Neural cell (in vitro differentiated cells): Measurements from ENCODE around the gene CA5A. TPM values are rescaled to one million over a fixed set of nuclear protein-coding genes. Genes with fewer than 3 reads are reported as not detected.

Experiments
- H2AFZ ChIP-seq: fragments of 200-600, 300-800 bp; sonication (generic), shearing (Covaris generic); 2 replicates; pipeline ENCODE4 v1.6.0; 2014; ENCODE audit warnings: low read depth, mild to moderate bottlenecking, antibody characterized with exemption, low read length, moderate library complexity
- H3F3A ChIP-seq: fragments of 200-600 bp; shearing (Covaris generic); 2 replicates; pipeline ENCODE4 v1.6.1; 2016; ENCODE audit warnings: mild to moderate bottlenecking, moderate library complexity, mixed read lengths, antibody characterized with exemption, low read length; ENCODE audit not compliant: insufficient read depth, poor library complexity, severe bottlenecking
- H3K27ac ChIP-seq: fragments of 200-600, 300-800 bp; sonication (generic), shearing (Covaris generic); 2 replicates; pipeline ENCODE4 v1.5.1; 2014; ENCODE audit warnings: mild to moderate bottlenecking, low read length, moderate library complexity
- H3K27me3 ChIP-seq: fragments of 300-800, 200-600 bp; sonication (generic), shearing (Covaris generic); 2 replicates; pipeline ENCODE4 v1.6.0; 2014; ENCODE audit warnings: mild to moderate bottlenecking, low read depth, low read length, moderate library complexity; ENCODE audit not compliant: insufficient read depth
- H3K36me3 ChIP-seq: fragments of 300-800, 200-600 bp; sonication (generic), shearing (Covaris generic); 2 replicates; pipeline ENCODE4 v1.5.1; 2014; ENCODE audit warnings: mild to moderate bottlenecking, antibody characterized with exemption, low read length, moderate library complexity; ENCODE audit not compliant: insufficient read depth
- H3K4me2 ChIP-seq: fragments of 300-800, 200-600 bp; sonication (generic), shearing (Covaris generic); 2 replicates; pipeline ENCODE4 v1.6.0; 2014; ENCODE audit warnings: mild to moderate bottlenecking, low read length
- H3K4me3 ChIP-seq: fragments of 300-800, 200-600 bp; sonication (generic), shearing (Covaris generic); 2 replicates; pipeline ENCODE4 v1.5.1; 2014; ENCODE audit warnings: mild to moderate bottlenecking, low read length, moderate library complexity
- H3K79me2 ChIP-seq: fragments of 200-600 bp; shearing (Covaris generic); replicated peaks from 2 replicates; pipeline ENCODE4 v1.6.0; 2014; ENCODE audit warnings: mild to moderate bottlenecking, low read length, moderate library complexity; ENCODE audit not compliant: insufficient read depth
- H3K9ac ChIP-seq: fragments of 300-800, 200-600 bp; sonication (generic), shearing (Covaris generic); 2 replicates; pipeline ENCODE4 v1.6.1; 2016; ENCODE audit warnings: mild to moderate bottlenecking, low read length, mixed read lengths
- H3K9me2 ChIP-seq: fragments of 200-600 bp; shearing (Covaris generic); 2 replicates; pipeline ENCODE4 v1.6.1; 2016; ENCODE audit warnings: mild to moderate bottlenecking, low read length, mixed read lengths; ENCODE audit not compliant: insufficient read depth
- H3K9me3 ChIP-seq: fragments of 200-600, 300-800 bp; sonication (generic), shearing (Covaris generic); 2 replicates; pipeline ENCODE4 v1.6.1; 2016; ENCODE audit warnings: mild to moderate bottlenecking, mixed run types, low read length, moderate library complexity, mixed read lengths
- H4K20me1 ChIP-seq: fragments of 200-600 bp; shearing (Covaris generic); 2 replicates; pipeline ENCODE4 v1.6.1; 2016; ENCODE audit warnings: mild to moderate bottlenecking, mixed run types; ENCODE audit not compliant: insufficient read depth
- EP300 ChIP-seq: fragments of 450-650 bp; conservative IDR thresholded peaks from 2 replicates; pipeline ENCODE4 v1.6.1; 2014; ENCODE audit warnings: antibody characterized with exemption, mild to moderate bottlenecking, moderate library complexity; ENCODE audit not compliant: poor library complexity, severe bottlenecking
- EZH2 ChIP-seq: fragments of 200-600, 300-800 bp; shearing (Covaris generic), sonication (generic); IDR thresholded peaks from 2 replicates; pipeline ENCODE4 v1.6.1; 2014; ENCODE audit warnings: antibody characterized with exemption, low read length, borderline replicate concordance, mild to moderate bottlenecking; ENCODE audit not compliant: insufficient read depth, poor library complexity, severe bottlenecking
- MXI1 ChIP-seq: fragments of 450-650 bp; conservative IDR thresholded peaks from 2 replicates; pipeline ENCODE4 v1.6.1; 2014; ENCODE audit warnings: antibody characterized with exemption, mild to moderate bottlenecking; ENCODE audit not compliant: poor library complexity, severe bottlenecking
- POLR2AphosphoS5 ChIP-seq: IDR thresholded peaks from 2 replicates; pipeline ENCODE4 v1.6.1; 2012
- RAD21 ChIP-seq: fragments of 450-650 bp; conservative IDR thresholded peaks from 2 replicates; pipeline ENCODE4 v1.6.1; 2014; ENCODE audit warnings: antibody characterized with exemption, mild to moderate bottlenecking, moderate library complexity
- SMC3 ChIP-seq: fragments of 450-650 bp; conservative IDR thresholded peaks from 2 replicates; pipeline ENCODE4 v1.6.1; 2014; ENCODE audit warnings: antibody characterized with exemption, mild to moderate bottlenecking, moderate library complexity; ENCODE audit not compliant: poor library complexity
- TAF1 ChIP-seq: IDR thresholded peaks from 2 replicates; pipeline ENCODE4 v1.6.1; 2012; ENCODE audit warnings: low read depth
- polyA plus RNA-seq: library from polyadenylated mRNA; depleted of rRNA; stranded (reverse); fragments of >200 nt; gene quantifications from 2 replicates; pipeline ENCODE4 v1.2.3, GENCODE V29; 2014
- TF ChIP-seq, protein P1 (sequence below): fragments of 450-650 bp; IDR thresholded peaks from 2 replicates; pipeline ENCODE4 v1.5.1; 2014; ENCODE audit warnings: antibody characterized with exemption, mild to moderate bottlenecking, moderate library complexity; ENCODE audit not compliant: poor library complexity, severe bottlenecking
- TF ChIP-seq, protein P2 (sequence below): IDR thresholded peaks from 2 replicates; pipeline ENCODE4 v1.6.1; 2012; ENCODE audit warnings: borderline replicate concordance

CA5A gene
- polyA plus RNA-seq, 1 donor from 2014 or later: not detected

DNA sequence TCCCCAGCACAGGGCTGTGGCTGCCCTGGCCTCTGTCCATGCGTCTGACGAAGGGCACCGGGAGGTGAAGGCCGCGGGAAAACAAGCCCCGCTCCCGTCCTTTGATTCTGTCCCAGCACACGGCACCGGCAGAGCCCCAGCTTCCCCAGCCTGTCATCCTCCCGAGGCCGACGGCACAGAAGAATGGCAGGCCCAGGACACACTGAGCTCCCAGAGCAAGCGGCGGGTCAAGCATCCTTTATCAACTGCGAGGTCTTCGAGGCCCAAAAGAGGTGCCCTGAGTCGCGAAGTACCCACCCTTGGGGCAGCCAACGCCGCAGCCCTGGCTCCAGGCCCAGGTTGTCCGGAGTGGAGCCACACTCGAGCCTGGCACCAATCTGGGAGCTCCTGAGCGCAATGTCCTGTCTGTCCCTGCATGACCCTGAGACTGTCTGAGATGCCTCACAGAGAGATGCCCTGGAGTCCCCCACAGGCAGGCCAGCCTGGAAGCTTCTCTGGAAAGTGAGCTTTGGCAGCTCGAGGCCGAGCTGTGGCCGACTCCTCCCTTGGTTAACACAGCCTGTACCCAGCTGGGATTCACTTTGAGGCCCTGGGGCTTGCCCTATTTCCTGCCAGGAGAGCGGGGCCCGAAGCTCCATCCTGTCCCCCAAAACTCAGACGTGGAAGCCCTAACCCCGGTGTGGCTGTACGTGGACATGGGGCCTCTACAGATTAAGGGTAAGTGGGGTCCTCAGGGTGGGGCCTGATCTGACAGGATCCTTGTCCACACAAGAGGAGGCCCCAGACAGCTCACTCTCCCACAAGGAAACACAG is 90.3 kb downstream of the CA5A start:
- no peaks in the 10 kb centered on the region for H3K27me3 ChIP-seq
- no peaks in the 10 kb centered on the region for H3K9me2 ChIP-seq
- no peaks in the 10 kb centered on the region for H3F3A ChIP-seq
- H3K4me3 ChIP-seq: no peak overlapping the region
- TF ChIP-seq, protein P1, sequence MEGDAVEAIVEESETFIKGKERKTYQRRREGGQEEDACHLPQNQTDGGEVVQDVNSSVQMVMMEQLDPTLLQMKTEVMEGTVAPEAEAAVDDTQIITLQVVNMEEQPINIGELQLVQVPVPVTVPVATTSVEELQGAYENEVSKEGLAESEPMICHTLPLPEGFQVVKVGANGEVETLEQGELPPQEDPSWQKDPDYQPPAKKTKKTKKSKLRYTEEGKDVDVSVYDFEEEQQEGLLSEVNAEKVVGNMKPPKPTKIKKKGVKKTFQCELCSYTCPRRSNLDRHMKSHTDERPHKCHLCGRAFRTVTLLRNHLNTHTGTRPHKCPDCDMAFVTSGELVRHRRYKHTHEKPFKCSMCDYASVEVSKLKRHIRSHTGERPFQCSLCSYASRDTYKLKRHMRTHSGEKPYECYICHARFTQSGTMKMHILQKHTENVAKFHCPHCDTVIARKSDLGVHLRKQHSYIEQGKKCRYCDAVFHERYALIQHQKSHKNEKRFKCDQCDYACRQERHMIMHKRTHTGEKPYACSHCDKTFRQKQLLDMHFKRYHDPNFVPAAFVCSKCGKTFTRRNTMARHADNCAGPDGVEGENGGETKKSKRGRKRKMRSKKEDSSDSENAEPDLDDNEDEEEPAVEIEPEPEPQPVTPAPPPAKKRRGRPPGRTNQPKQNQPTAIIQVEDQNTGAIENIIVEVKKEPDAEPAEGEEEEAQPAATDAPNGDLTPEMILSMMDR: no peak
- TF ChIP-seq MXI1 (no peak), SMC3 (no peak)
- no peaks in the 10 kb centered on the region for H4K20me1 ChIP-seq
- no peaks in the 10 kb centered on the region for H3K9me3 ChIP-seq
- H3K36me3 ChIP-seq: no peaks in the 10 kb centered on the region
- H2AFZ ChIP-seq: no peak overlapping the region
- H3K27ac ChIP-seq: no peak overlapping the region
- H3K4me2 ChIP-seq: no peak overlapping the region
- no peaks in the 10 kb centered on the region for H3K79me2 ChIP-seq
- H3K9ac ChIP-seq: no peak overlapping the region

GRCh38 chr16:87845213-87845612 is 91.1 kb downstream of the CA5A start:
- Histone ChIP-seq H3K4me2 (no peak overlapping the region), H3K27ac (no peak overlapping the region), H3K9me2 (no peaks in the 10 kb centered on the region), H3K4me3 (no peak overlapping the region), H3K27me3 (no peaks in the 10 kb centered on the region), H3K9me3 (no peaks in the 10 kb centered on the region), H3K36me3 (no peaks in the 10 kb centered on the region), H4K20me1 (no peaks in the 10 kb centered on the region), H2AFZ (no peak overlapping the region), H3K9ac (no peak overlapping the region), H3F3A (no peaks in the 10 kb centered on the region), H3K79me2 (no peaks in the 10 kb centered on the region)
- no peak for TF ChIP-seq POLR2AphosphoS5
- no peak for TF ChIP-seq SMC3
- TF ChIP-seq RAD21: no peak
- TF ChIP-seq MXI1: no peak
- TF ChIP-seq EZH2: no peak
- TF ChIP-seq EP300: no peak
- TF ChIP-seq, protein P1: no peak
- TF ChIP-seq, protein P2, sequence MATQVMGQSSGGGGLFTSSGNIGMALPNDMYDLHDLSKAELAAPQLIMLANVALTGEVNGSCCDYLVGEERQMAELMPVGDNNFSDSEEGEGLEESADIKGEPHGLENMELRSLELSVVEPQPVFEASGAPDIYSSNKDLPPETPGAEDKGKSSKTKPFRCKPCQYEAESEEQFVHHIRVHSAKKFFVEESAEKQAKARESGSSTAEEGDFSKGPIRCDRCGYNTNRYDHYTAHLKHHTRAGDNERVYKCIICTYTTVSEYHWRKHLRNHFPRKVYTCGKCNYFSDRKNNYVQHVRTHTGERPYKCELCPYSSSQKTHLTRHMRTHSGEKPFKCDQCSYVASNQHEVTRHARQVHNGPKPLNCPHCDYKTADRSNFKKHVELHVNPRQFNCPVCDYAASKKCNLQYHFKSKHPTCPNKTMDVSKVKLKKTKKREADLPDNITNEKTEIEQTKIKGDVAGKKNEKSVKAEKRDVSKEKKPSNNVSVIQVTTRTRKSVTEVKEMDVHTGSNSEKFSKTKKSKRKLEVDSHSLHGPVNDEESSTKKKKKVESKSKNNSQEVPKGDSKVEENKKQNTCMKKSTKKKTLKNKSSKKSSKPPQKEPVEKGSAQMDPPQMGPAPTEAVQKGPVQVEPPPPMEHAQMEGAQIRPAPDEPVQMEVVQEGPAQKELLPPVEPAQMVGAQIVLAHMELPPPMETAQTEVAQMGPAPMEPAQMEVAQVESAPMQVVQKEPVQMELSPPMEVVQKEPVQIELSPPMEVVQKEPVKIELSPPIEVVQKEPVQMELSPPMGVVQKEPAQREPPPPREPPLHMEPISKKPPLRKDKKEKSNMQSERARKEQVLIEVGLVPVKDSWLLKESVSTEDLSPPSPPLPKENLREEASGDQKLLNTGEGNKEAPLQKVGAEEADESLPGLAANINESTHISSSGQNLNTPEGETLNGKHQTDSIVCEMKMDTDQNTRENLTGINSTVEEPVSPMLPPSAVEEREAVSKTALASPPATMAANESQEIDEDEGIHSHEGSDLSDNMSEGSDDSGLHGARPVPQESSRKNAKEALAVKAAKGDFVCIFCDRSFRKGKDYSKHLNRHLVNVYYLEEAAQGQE: no peak
- TF ChIP-seq TAF1: no peak
